Activated CD8-positive, alpha-beta T cell treated with anti-CD3 and anti-CD28 coated beads, Interleukin-2, amount 10 ng/mL, durations not matched to agents 7 days and 5 days (primary cell): ENCODE data around the gene EDC3. TPM values are rescaled to one million over a fixed set of nuclear protein-coding genes. Genes with fewer than 3 reads are reported as not detected.
A peak's percentile ranks its signal among the peaks of the same experiment; 100 is the strongest.

Source experiments
- ATAC-seq: fragments of 150-1000 bp; cut with Tn5 transposase; one replicate; pipeline ENCODE4 v1.10.0; 2021; ENCODE audit warnings: moderate library complexity
- CTCF ChIA-PET: fragments of 350-600 bp; sonication (Branson Sonifier 250); formaldehyde crosslinking; loops from one replicate; lab custom pipeline; 2021; ENCODE audit warnings: antibody characterized with exemption; lab: Charles Lee
- POLR2A ChIA-PET: fragments of 350-600 bp; sonication (Branson Sonifier 250); formaldehyde crosslinking; loops from one replicate; lab custom pipeline; 2021; ENCODE audit warnings: antibody characterized with exemption; lab: Charles Lee
- DNase-seq: peaks from one replicate; pipeline ENCODE4 v3.0.0-alpha.2; 2020
- H3K27ac Mint-ChIP-seq: one replicate; pipeline ENCODE4 v1.8.0; 2021; ENCODE audit warnings: mild to moderate bottlenecking, mixed read lengths
- H3K27me3 Mint-ChIP-seq: one replicate; pipeline ENCODE4 v1.8.0; 2021; ENCODE audit warnings: low read depth, mixed read lengths
- H3K36me3 Mint-ChIP-seq: one replicate; pipeline ENCODE4 v1.8.0; 2021; ENCODE audit warnings: low read depth, mixed read lengths
- H3K4me1 Mint-ChIP-seq: one replicate; pipeline ENCODE4 v1.8.0; 2021; ENCODE audit warnings: low read depth, mixed read lengths
- H3K4me3 Mint-ChIP-seq: one replicate; pipeline ENCODE4 v1.8.0; 2021; ENCODE audit warnings: mild to moderate bottlenecking, mixed read lengths
- H3K9me3 Mint-ChIP-seq: one replicate; pipeline ENCODE4 v1.8.0; 2022; ENCODE audit warnings: mixed read lengths; ENCODE audit not compliant: insufficient read depth
- total RNA-seq, 2 experiments: library from RNA; stranded (reverse); gene quantifications; one replicate each; pipeline ENCODE4 v1.2.3, GENCODE V29; 2021

Gene EDC3
- total RNA-seq, 2 experiments from 2014 or later, result 40.4 to 41.6 TPM

DNA sequence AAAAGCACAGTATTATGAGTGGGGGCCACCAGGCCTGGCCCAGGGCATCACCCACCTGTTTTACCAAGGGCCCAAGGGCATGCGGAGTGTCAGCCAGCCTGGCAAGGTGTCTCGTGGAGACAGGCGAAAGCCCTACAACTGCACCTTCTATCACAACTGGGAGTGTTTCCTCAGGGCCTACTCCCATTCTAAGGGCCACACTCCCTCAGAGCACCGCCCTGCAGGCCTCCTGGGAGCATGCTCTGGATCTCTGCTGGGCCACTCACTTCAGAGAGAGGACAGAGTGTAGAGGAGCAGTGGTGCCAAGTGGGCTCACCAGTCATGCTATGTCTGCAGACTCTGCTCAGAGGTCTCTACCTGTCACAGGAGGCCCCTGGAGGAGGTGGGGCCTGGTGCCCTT is 101.4 kb downstream of the EDC3 start:
- H3K27me3 Mint-ChIP-seq, result no peaks in the 10 kb centered on the region
- ChIA-PET POLR2A (no interaction called here), CTCF (no interaction called here)
- ATAC-seq, result no peak
- H3K36me3 Mint-ChIP-seq, result peaks cover 62% of the 10 kb centered on the region
- no peak overlapping the region for H3K4me3 Mint-ChIP-seq
- peak overlapping the region; percentile 44 for H3K27ac Mint-ChIP-seq
- H3K4me1 Mint-ChIP-seq, result peaks cover 21% of the 10 kb centered on the region
- DNase-seq, result no peak
- no peaks in the 10 kb centered on the region for H3K9me3 Mint-ChIP-seq

DNA sequence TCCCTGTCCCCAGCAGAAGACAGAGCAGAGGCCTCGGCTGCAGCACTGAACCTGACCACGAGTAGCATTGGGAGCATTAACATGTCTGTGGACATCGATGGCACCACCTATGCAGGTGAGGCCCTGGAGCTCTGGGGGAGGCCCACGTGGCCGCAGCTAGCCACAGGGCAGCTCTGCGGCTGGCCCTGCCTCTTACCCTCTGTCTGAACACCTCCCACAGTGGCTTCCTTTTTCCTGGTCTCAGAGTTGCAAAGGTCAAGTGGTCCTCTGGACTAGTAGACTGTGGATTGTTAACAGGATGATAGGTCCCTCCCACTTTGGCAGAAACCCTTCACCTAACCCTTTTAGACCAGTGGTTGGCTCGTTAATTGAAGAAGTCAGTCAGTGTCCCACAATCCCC is 102.7 kb downstream of the EDC3 start:
- CTCF ChIA-PET, result interaction anchor here (0.7 kb wide), 1 partner anchor 33 kb away, joined by 3 read pairs; no protein-coding TSS in a partner anchor
- H3K4me3 Mint-ChIP-seq, result no peak overlapping the region
- no peak overlapping the region for H3K27ac Mint-ChIP-seq
- ATAC-seq, result no peak
- peaks cover 48% of the 10 kb centered on the region for H3K36me3 Mint-ChIP-seq
- H3K27me3 Mint-ChIP-seq, result no peaks in the 10 kb centered on the region
- DNase-seq, result no peak
- peaks cover 8% of the 10 kb centered on the region for H3K4me1 Mint-ChIP-seq
- H3K9me3 Mint-ChIP-seq, result no peaks in the 10 kb centered on the region
- POLR2A ChIA-PET, result no interaction called here

DNA sequence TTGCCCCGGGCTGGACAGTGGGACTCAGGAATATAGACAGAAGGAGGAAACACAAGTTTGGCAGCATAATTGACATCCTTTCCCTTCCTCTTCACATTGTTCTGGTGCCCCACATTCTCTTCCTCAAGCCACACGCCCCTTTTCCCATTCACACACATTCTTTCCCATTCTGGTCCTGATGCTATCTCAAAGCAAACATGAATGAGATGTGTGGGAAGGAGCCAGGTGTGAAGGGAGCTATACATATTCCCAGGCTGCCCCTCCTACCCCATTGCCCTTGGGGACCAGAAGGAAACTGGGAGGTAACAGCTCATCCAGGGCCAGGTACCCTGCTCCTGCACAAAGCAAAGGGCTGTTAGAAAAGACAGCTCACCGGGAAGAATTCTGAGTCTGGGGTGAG is 103.6 kb downstream of the EDC3 start:
- Mint-ChIP-seq H3K4me1 (no peaks in the 10 kb centered on the region), H3K27ac (no peak overlapping the region), H3K9me3 (no peaks in the 10 kb centered on the region), H3K36me3 (peaks cover 42% of the 10 kb centered on the region), H3K27me3 (no peaks in the 10 kb centered on the region), H3K4me3 (no peak overlapping the region)
- CTCF ChIA-PET, result no interaction called here
- ATAC-seq, result no peak
- POLR2A ChIA-PET, result no interaction called here
- no peak for DNase-seq

DNA sequence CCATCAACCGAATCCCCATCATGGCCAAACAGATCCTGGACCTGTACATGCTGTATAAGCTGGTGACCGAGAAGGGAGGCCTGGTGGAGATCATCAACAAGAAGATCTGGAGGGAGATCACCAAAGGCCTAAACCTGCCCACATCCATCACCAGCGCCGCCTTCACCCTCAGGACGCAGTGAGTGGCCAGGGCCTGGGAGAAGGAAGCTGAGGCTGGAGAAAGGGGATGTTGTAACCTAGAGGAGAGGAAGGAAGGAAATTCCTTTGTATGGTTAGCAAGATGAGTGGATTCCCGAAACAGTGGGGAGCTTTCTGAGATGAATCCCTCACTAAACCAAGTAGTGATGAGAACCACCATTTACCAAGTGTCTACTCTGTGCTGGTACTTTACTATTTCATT is 106.0 kb downstream of the EDC3 start:
- DNase-seq (no peak), ATAC-seq (no peak)
- H3K4me3 Mint-ChIP-seq, result no peak overlapping the region
- H3K4me1 Mint-ChIP-seq, result peaks cover 4% of the 10 kb centered on the region
- ChIA-PET CTCF (interaction anchor here (1.2 kb wide), 1 partner anchor 207 kb away, joined by 3 read pairs; no protein-coding TSS in a partner anchor), POLR2A (interaction anchor here (0.6 to 0.8 kb wide), 2 partner anchors 84 to 94 kb away, joined by 3 to 4 read pairs; no protein-coding TSS in a partner anchor)
- no peak overlapping the region for H3K27ac Mint-ChIP-seq
- H3K27me3 Mint-ChIP-seq, result no peaks in the 10 kb centered on the region
- H3K9me3 Mint-ChIP-seq, result no peaks in the 10 kb centered on the region
- peaks cover 44% of the 10 kb centered on the region for H3K36me3 Mint-ChIP-seq

DNA sequence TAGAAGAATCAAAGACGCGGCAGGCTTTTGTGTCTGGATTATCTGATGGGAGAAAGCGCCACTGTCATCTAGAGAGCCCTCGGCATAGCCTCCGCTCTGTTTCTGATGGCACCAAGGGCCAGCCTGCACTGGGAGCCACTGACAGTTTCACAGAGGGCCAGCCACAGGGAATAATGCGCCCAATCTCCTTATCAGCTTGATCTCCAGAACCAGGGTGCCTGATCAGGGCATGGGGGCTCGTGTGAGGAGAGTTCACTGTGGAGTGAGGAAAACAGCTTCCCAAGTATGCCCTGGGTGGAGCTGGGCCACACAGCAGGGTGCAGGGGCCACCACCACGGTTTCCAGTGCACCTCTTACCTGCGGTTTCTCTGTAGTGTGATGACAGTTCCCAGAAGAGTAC is 110.0 kb downstream of the EDC3 start:
- H3K36me3 Mint-ChIP-seq, result peaks cover 30% of the 10 kb centered on the region
- H3K9me3 Mint-ChIP-seq, result no peaks in the 10 kb centered on the region
- H3K27ac Mint-ChIP-seq, result no peak overlapping the region
- H3K4me3 Mint-ChIP-seq, result no peak overlapping the region
- no peaks in the 10 kb centered on the region for H3K27me3 Mint-ChIP-seq
- ATAC-seq (no peak), DNase-seq (no peak)
- peaks cover 17% of the 10 kb centered on the region for H3K4me1 Mint-ChIP-seq
- CTCF ChIA-PET, result no interaction called here
- POLR2A ChIA-PET, result no interaction called here

DNA sequence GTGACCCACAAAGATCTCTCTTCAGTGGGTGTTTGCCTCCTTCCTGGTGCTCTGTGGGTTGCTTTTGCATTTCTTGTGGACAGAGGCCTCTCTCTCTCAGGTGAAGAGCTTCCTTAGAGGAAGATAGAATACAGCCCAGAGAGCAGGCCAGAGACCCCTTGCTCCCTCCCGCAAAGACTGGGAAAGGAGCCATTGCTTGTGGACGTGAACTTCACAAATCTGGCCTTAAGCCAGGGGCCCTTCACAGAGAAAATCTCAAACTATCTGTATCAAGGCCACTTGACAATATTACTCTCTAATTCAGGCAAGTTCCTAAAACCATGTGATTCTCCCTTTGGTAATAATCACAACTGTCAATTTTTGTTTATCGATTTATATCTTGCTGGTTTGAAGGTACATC is 110.6 kb downstream of the EDC3 start:
- H3K27ac Mint-ChIP-seq, result no peak overlapping the region
- POLR2A ChIA-PET, result no interaction called here

DNA sequence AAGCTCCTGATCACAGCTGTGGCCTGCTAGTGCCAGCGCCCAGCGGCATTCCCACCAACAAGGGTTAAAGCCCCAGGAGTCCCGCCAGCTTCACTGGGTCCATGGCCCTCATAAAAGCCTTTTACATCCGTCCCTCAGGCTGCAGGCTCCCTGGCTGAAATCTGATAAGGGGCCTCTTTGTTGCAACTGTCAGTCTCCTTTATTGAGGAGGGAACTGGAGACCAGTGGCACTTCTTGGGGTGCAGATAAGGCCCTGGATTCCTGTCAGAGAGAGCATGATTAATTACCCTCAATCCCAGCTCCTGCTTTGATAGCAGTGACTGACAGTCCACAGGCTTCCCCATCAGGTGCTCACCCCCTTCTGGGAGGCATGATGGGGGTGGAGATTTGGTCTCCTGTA is 111.0 kb downstream of the EDC3 start:
- POLR2A ChIA-PET, result no interaction called here
- Mint-ChIP-seq H3K9me3 (no peaks in the 10 kb centered on the region), H3K27me3 (no peaks in the 10 kb centered on the region), H3K27ac (peak overlapping the region; percentile 75), H3K4me3 (no peak overlapping the region), H3K4me1 (peaks cover 17% of the 10 kb centered on the region), H3K36me3 (peaks cover 23% of the 10 kb centered on the region)
- no peak for ATAC-seq
- DNase-seq, result no peak
- CTCF ChIA-PET, result no interaction called here

More for the DNA sequence above, 110.6 kb downstream of the EDC3 start:
- H3K27me3 Mint-ChIP-seq, result no peaks in the 10 kb centered on the region
- no peak overlapping the region for H3K4me3 Mint-ChIP-seq
- no peaks in the 10 kb centered on the region for H3K9me3 Mint-ChIP-seq
- no peak for DNase-seq
- no peak for ATAC-seq
- CTCF ChIA-PET, result no interaction called here
- peaks cover 17% of the 10 kb centered on the region for H3K4me1 Mint-ChIP-seq
- H3K36me3 Mint-ChIP-seq, result peaks cover 25% of the 10 kb centered on the region

DNA sequence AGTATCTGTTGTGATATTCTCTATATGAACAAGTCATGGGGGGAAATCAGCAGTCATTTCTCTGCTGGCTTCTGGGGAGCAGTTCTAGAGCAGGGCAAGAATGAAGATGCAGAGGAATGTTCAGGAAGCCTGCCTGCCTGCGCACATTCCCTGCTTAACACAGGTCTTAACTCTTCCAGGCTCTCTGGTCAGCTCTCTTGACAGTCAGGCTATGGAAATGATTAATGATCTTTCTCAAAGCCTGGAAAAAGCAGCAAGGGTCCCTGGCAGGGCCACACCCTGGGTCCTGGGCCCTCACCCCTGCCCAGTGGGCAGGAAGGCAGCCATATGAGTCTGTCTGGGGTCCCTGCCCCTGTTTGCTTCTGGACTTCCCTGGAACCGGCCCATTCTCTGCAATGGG is 111.6 kb downstream of the EDC3 start:
- H3K4me3 Mint-ChIP-seq, result no peak overlapping the region
- no peaks in the 10 kb centered on the region for H3K27me3 Mint-ChIP-seq
- no peak for ATAC-seq
- POLR2A ChIA-PET, result no interaction called here
- peaks cover 17% of the 10 kb centered on the region for H3K4me1 Mint-ChIP-seq
- CTCF ChIA-PET, result no interaction called here
- no peak for DNase-seq
- H3K36me3 Mint-ChIP-seq, result peaks cover 25% of the 10 kb centered on the region
- peak overlapping the region; percentile 75 for H3K27ac Mint-ChIP-seq
- no peaks in the 10 kb centered on the region for H3K9me3 Mint-ChIP-seq

Other genes starting within 250 kb of the EDC3 start
- gene UBL7, start 234.9 kb downstream of the EDC3 start, total RNA-seq, result 10 to 100 TPM; 60.8 to 71.4 TPM
- gene ARID3B, start 154.8 kb downstream of the EDC3 start, total RNA-seq, result 10 to 100 TPM; 39.8 to 40.1 TPM
- gene CLK3, start 80.2 kb downstream of the EDC3 start, total RNA-seq, result 100 to 1,000 TPM; 125 to 128 TPM
- 1 to 10 TPM; 4.7 to 4.8 TPM for gene CYP1A1, start 29.5 kb upstream of the EDC3 start, total RNA-seq
- not detected for gene CYP1A2, start 52.8 kb upstream of the EDC3 start, total RNA-seq
- gene CSK, start 86.1 kb upstream of the EDC3 start, total RNA-seq, result 100 to 1,000 TPM; 314 to 330 TPM
- gene LMAN1L, start 116.8 kb upstream of the EDC3 start, total RNA-seq, result 1 to 10 TPM in 1 of 2 experiments, under 1 TPM in 1; 0.47 to 1.0 TPM
- not detected for gene CPLX3, start 130.6 kb upstream of the EDC3 start, total RNA-seq
- gene ULK3, start 147.1 kb upstream of the EDC3 start, total RNA-seq, result 10 to 100 TPM; 56.9 to 58.0 TPM
- 100 to 1,000 TPM in 1 of 2 experiments, 10 to 100 TPM in 1; 96.9 to 105 TPM for gene SCAMP2, start 177.3 kb upstream of the EDC3 start, total RNA-seq
- gene MPI, start 194.0 kb upstream of the EDC3 start, total RNA-seq, result 10 to 100 TPM; 55.7 to 56.7 TPM
- gene FAM219B, start 210.8 kb upstream of the EDC3 start, total RNA-seq, result 10 to 100 TPM; 61.3 to 72.5 TPM
- 100 to 1,000 TPM; 305 to 313 TPM for gene COX5A, start 242.0 kb upstream of the EDC3 start, total RNA-seq